ENCODE measurements around the gene PRKAR1B.

The PRKAR1B gene

DNA sequence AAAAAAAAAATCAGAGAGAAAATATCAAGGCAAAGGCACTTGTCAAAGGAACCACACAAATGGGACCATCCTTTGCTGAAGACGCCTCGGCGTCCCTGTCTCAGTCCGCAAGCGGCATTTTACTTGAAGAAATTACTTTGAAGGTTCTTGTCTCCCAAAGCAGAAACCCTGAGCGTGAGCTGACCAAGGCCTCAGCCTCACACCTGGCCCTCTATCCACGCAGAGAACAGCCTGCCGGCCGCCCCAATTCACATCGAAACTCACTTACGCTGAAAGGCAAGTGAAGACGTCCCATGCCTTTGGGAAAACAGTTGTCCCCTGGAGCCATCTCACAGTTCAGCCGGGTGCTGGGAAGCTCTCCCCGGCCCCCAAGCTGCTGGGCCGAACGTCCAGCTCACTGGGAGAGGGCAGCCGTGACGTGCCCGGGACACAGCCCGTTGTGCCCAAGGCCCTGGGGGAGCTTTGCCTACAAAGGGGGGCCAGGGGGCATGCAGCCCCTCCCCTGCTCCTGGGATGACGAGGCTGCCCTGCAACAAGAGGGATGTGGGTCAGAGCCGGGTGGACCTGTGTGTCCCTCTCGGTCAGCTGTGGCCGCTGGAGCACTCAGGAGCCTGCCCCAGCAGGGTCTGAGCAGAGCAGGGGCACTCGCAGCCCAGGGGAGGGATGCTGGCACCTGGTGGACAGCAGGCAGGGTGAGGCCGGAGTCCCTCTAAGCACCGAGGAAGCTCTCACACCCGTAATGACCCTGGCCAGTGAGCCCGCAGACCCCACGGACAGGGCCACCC, 157.8 kb downstream of the PRKAR1B start:
- TF ChIP-seq CTCF (conservative IDR thresholded peaks at IDR 0.05; ENCODE audit: low read depth, low read length): no peak
- DNase-seq (ENCODE audit: low read depth): no peak
- no peak overlapping the region for H3K4me3 ChIP-seq (ENCODE audit: low read depth, low read length)

GRCh38 chr7:568031-568951, 158.8 kb downstream of the PRKAR1B start:
- TF ChIP-seq CTCF (conservative IDR thresholded peaks at IDR 0.05; ENCODE audit: low read depth, low read length): no peak
- no peak overlapping the region for H3K4me3 ChIP-seq (ENCODE audit: low read depth, low read length)
- DNase-seq (ENCODE audit: low read depth): no peak

DNA sequence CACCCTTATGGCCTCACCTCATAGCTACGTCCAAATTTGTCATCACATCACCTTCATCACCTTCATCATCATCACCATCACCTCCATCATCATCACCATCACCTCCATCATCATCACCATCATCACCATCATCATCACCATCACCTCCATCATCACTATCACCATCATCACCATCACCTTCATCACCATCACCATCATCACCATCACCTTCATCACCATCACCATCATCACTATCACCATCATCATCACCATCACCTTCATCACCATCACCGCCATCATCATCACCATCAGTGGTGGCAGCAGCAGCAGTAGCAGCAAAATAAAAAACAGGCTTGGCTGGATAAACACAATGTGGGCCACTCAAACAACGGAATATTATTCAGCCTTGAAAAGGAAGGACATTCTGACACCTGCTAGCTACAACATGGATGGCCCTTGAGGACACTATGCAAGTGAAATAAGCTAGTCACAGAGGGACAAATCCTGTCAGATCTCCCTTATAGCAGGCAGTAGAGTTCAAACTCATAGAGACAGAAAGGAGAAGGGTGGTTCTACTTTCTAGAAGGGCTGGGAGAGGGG, 159.7 kb downstream of the PRKAR1B start:
- DNase-seq (ENCODE audit: low read depth): no peak
- no peak overlapping the region for H3K4me3 ChIP-seq (ENCODE audit: low read depth, low read length)
- no peak for TF ChIP-seq CTCF (conservative IDR thresholded peaks at IDR 0.05; ENCODE audit: low read depth, low read length)

- H3K4me3 ChIP-seq (ENCODE audit: low read depth, low read length): no peak overlapping the region
- no peak for DNase-seq (ENCODE audit: low read depth)
- TF ChIP-seq CTCF (conservative IDR thresholded peaks at IDR 0.05; ENCODE audit: low read depth, low read length): no peak
Observed at GRCh38 chr7:566100-566499, 161.0 kb downstream of the PRKAR1B start.

GRCh38 chr7:564176-564865, 162.8 kb downstream of the PRKAR1B start:
- DNase-seq (ENCODE audit: low read depth): no peak
- no peak for TF ChIP-seq CTCF (conservative IDR thresholded peaks at IDR 0.05; ENCODE audit: low read depth, low read length)
- H3K4me3 ChIP-seq (ENCODE audit: low read depth, low read length): no peak overlapping the region

GRCh38 chr7:563629-564170, 163.4 kb downstream of the PRKAR1B start:
- no peak for DNase-seq (ENCODE audit: low read depth)
- H3K4me3 ChIP-seq (ENCODE audit: low read depth, low read length): no peak overlapping the region
- TF ChIP-seq CTCF (conservative IDR thresholded peaks at IDR 0.05; ENCODE audit: low read depth, low read length): no peak
